SHP77 treated with DMSO at 0.1 percent for 48 hours (cell line): Measurements from ENCODE around the gene KCNE2.
"Not testable (repeated sequence)": the region's sequence is repeated elsewhere in the genome, so short reads cannot be mapped to it uniquely, and the experiment has no call there.

ENCODE experiments used
- DNase-seq: peaks from one replicate; lab custom pipeline; 2025; lab: John Stamatoyannopoulos, UW

Gene KCNE2

GRCh38 chr21:34353182-34353581 lies 10.6 kb upstream of the KCNE2 start:
- DNase-seq, result no peak

- no peak for DNase-seq
These were observed 9.0 kb upstream of the KCNE2 start for GRCh38 chr21:34354836-34355235.

GRCh38 chr21:34355570-34355969 lies 8.2 kb upstream of the KCNE2 start:
- DNase-seq, result no peak

- no peak for DNase-seq
These were observed 5.9 kb upstream of the KCNE2 start for GRCh38 chr21:34357889-34358288.

- DNase-seq, result no peak
These were observed 4.9 kb upstream of the KCNE2 start for GRCh38 chr21:34358866-34359265.

GRCh38 chr21:34360488-34361241 lies 3.1 kb upstream of the KCNE2 start:
- no peak for DNase-seq

GRCh38 chr21:34362136-34362444 lies 1.7 kb upstream of the KCNE2 start:
- DNase-seq, result no peak

- no peak for DNase-seq
These were observed 1.1 kb upstream of the KCNE2 start for GRCh38 chr21:34362670-34363069.

- DNase-seq, result no peak
These were observed 1.1 kb downstream of the KCNE2 start for GRCh38 chr21:34364921-34365320.

- DNase-seq, result no peak
These were observed 2.0 kb downstream of the KCNE2 start for GRCh38 chr21:34365809-34366208.

- no peak for DNase-seq
These were observed 3.6 kb downstream of the KCNE2 start for GRCh38 chr21:34367320-34367935.

- no peak for DNase-seq
These were observed 5.9 kb downstream of the KCNE2 start for GRCh38 chr21:34369741-34370140.

- no peak for DNase-seq
These were observed 8.5 kb downstream of the KCNE2 start for GRCh38 chr21:34372321-34372720.

GRCh38 chr21:34374462-34374861 lies 10.7 kb downstream of the KCNE2 start:
- DNase-seq, result not testable (repeated sequence)

GRCh38 chr21:34374940-34375618 lies 11.3 kb downstream of the KCNE2 start, which contains the start of gene SMIM11:
Gene SMIM11, plus strand, starts transcription at chr21:34375507. Its CDS starts 3,998 bp downstream, at chr21:34379505.
- DNase-seq, result not testable (repeated sequence)

GRCh38 chr21:34375619-34375972 lies 11.8 kb downstream of the KCNE2 start:
- DNase-seq, result not testable (repeated sequence)

GRCh38 chr21:34383138-34383537 lies 19.3 kb downstream of the KCNE2 start:
- DNase-seq, result not testable (repeated sequence)

- not testable (repeated sequence) for DNase-seq
These were observed 20.1 kb downstream of the KCNE2 start for GRCh38 chr21:34383724-34384415.

GRCh38 chr21:34400522-34400921 lies 36.7 kb downstream of the KCNE2 start:
- DNase-seq, result not testable (repeated sequence)

GRCh38 chr21:34404742-34405141 lies 40.9 kb downstream of the KCNE2 start:
- not testable (repeated sequence) for DNase-seq

GRCh38 chr21:34405686-34406085 lies 41.9 kb downstream of the KCNE2 start:
- not testable (repeated sequence) for DNase-seq

- DNase-seq, result not testable (repeated sequence)
These were observed 42.3 kb downstream of the KCNE2 start for GRCh38 chr21:34406102-34406501.

- DNase-seq, result not testable (repeated sequence)
These were observed 42.9 kb downstream of the KCNE2 start for GRCh38 chr21:34406676-34407075.
